ENCODE results near the gene MID1. TPM values are rescaled to one million over a fixed set of nuclear protein-coding genes. Genes with fewer than 3 reads are reported as not detected.

MID1 gene
- total RNA-seq, 2 experiments from 2014 or later: 0.19 TPM; not detected in 1

DNA sequence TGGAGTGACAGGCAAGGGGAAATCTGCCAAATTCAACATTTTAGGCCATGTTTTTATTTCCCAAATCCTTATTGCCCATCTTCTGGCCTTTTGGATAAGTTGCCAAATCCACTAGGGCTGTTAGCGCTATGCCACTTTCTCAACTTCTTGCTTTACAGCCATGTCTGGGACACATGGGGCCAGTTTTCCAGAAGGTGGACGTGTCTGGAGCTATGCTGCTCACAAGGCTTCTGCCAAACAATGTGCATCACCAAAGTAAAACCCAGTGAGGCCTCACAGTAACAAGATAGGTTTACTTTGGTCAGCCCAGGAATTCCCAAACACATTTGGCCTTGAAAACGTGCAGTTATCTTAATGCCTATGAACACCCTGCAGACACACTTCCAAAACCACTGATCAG, 142.9 kb downstream of the MID1 start:
- Mint-ChIP-seq H3K9me3 (no peaks in the 10 kb centered on the region), H3K4me1 (ENCODE audit: low read depth) (no peaks in the 10 kb centered on the region), H3K4me3 (no peak overlapping the region), H3K36me3 (ENCODE audit: low read depth) (no peaks in the 10 kb centered on the region), H3K27me3 (no peaks in the 10 kb centered on the region), H3K27ac (no peak overlapping the region)
- DNase-seq (no peak), ATAC-seq (ENCODE audit: poor library complexity) (no peak)
- H3K36me3 ChIP-seq (ENCODE audit: insufficient read depth, low read length): no peaks in the 10 kb centered on the region
- no peaks in the 10 kb centered on the region for H3K27me3 ChIP-seq (ENCODE audit: control insufficient read depth in 1 of 2, insufficient read depth in 2 of 2, low read length in 2 of 2)
- no peak overlapping the region for H3K4me3 ChIP-seq (ENCODE audit: low read length)
- TF ChIP-seq CTCF (IDR thresholded peaks at IDR 0.05): no peak
- no peaks in the 10 kb centered on the region for H3K9me3 ChIP-seq (ENCODE audit: control insufficient read depth in 1 of 2, insufficient read depth in 1 of 2, low read length in 2 of 2)
- H3K4me1 ChIP-seq (ENCODE audit: insufficient read depth, low read length): no peaks in the 10 kb centered on the region
- ChIA-PET POLR2A (no interaction called here), CTCF (no interaction called here)
- no peak overlapping the region for H3K27ac ChIP-seq (ENCODE audit: low read depth in 1 of 2, low read length in 2 of 2)
- intact Hi-C loops (cut with DNase I, micrococcal nuclease): no loop called here

DNA sequence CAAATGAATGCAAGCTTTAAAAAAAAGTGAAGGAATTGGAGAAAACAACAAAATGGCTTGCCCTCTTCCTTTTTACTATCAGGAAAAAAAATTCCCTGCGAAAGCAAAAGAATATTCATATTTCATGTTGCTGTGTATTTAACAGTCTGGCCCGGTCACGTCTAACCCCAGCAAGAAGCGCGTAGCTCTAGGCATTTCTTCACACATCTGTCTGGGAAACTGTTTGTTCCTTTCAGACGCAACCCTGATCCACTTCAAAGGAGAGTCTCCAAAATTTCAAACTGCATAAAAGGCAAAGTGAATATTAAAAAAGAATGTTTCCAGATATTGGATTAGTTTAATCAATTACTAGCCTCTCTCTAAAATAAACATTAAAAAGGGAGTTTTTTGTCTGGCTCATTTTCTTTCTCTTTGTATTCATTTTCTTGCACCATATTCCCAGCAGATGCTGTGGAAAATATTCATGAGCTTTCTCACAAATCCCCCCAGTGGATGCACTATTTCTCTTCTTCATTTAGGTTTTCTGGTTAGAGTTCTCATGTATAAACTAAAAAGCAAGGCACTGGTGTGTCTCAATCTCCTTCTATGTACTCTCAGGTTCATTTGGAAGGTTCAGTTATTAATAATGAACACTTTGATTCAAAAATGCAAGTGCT, 145.3 kb downstream of the MID1 start:
- no peaks in the 10 kb centered on the region for H3K27me3 ChIP-seq (ENCODE audit: control insufficient read depth in 1 of 2, insufficient read depth in 2 of 2, low read length in 2 of 2)
- Mint-ChIP-seq H3K4me1 (ENCODE audit: low read depth) (no peaks in the 10 kb centered on the region), H3K27me3 (no peaks in the 10 kb centered on the region), H3K9me3 (no peaks in the 10 kb centered on the region), H3K27ac (no peak overlapping the region), H3K36me3 (ENCODE audit: low read depth) (no peaks in the 10 kb centered on the region), H3K4me3 (no peak overlapping the region)
- H3K27ac ChIP-seq (ENCODE audit: low read depth in 1 of 2, low read length in 2 of 2): no peak overlapping the region
- H3K9me3 ChIP-seq (ENCODE audit: control insufficient read depth in 1 of 2, insufficient read depth in 1 of 2, low read length in 2 of 2): no peaks in the 10 kb centered on the region
- ChIA-PET POLR2A (no interaction called here), CTCF (no interaction called here)
- no peaks in the 10 kb centered on the region for H3K4me1 ChIP-seq (ENCODE audit: insufficient read depth, low read length)
- no peaks in the 10 kb centered on the region for H3K36me3 ChIP-seq (ENCODE audit: insufficient read depth, low read length)
- no peak for ATAC-seq (ENCODE audit: poor library complexity)
- DNase-seq: no peak
- intact Hi-C loops (cut with DNase I, micrococcal nuclease): no loop called here
- no peak overlapping the region for H3K4me3 ChIP-seq (ENCODE audit: low read length)
- no peak for TF ChIP-seq CTCF (IDR thresholded peaks at IDR 0.05)

DNA sequence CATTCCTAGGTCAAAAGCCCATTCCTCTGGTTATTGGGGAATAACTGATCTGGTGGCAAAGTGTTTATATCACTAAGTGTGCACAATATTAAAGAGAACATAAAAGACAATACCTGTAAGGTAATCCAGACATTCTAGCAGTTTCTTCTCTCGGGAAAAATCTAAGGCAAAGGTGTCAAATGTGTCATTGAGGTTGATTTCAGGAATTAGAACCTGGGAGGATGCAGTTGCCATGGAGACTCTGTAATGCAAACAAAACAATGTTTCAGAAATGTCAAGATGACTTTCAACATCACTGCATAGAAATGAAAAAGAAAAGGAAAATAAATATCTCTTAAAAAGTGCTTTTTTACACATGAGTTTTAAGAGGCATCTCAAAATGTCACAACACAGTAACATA, 145.9 kb downstream of the MID1 start:
- Mint-ChIP-seq H3K9me3 (no peaks in the 10 kb centered on the region), H3K27me3 (no peaks in the 10 kb centered on the region), H3K36me3 (ENCODE audit: low read depth) (no peaks in the 10 kb centered on the region), H3K4me3 (no peak overlapping the region), H3K4me1 (ENCODE audit: low read depth) (no peaks in the 10 kb centered on the region), H3K27ac (no peak overlapping the region)
- no peak overlapping the region for H3K27ac ChIP-seq (ENCODE audit: low read depth in 1 of 2, low read length in 2 of 2)
- no peak for TF ChIP-seq CTCF (IDR thresholded peaks at IDR 0.05)
- H3K36me3 ChIP-seq (ENCODE audit: insufficient read depth, low read length): no peaks in the 10 kb centered on the region
- H3K4me3 ChIP-seq (ENCODE audit: low read length): no peak overlapping the region
- intact Hi-C loops (cut with DNase I, micrococcal nuclease): no loop called here
- no peaks in the 10 kb centered on the region for H3K4me1 ChIP-seq (ENCODE audit: insufficient read depth, low read length)
- ChIA-PET CTCF (no interaction called here), POLR2A (no interaction called here)
- H3K9me3 ChIP-seq (ENCODE audit: control insufficient read depth in 1 of 2, insufficient read depth in 1 of 2, low read length in 2 of 2): no peaks in the 10 kb centered on the region
- ATAC-seq (ENCODE audit: poor library complexity): no peak
- DNase-seq: no peak
- H3K27me3 ChIP-seq (ENCODE audit: control insufficient read depth in 1 of 2, insufficient read depth in 2 of 2, low read length in 2 of 2): no peaks in the 10 kb centered on the region

All from CD4-positive, alpha-beta T cell (primary cell).